Hypothalamus (tissue), 51 donors: ENCODE data around the gene OSBP.
A peak's percentile ranks its signal among the peaks of the same experiment; 100 is the strongest.
"Not testable (repeated sequence)": the region's sequence is repeated elsewhere in the genome, so short reads cannot be mapped to it uniquely, and the experiment has no call there.

ENCODE experiments used
- DNase-seq, 51 donors: peaks; one replicate each; lab custom pipeline; 2025; lab: John Stamatoyannopoulos, UW

OSBP gene

DNA sequence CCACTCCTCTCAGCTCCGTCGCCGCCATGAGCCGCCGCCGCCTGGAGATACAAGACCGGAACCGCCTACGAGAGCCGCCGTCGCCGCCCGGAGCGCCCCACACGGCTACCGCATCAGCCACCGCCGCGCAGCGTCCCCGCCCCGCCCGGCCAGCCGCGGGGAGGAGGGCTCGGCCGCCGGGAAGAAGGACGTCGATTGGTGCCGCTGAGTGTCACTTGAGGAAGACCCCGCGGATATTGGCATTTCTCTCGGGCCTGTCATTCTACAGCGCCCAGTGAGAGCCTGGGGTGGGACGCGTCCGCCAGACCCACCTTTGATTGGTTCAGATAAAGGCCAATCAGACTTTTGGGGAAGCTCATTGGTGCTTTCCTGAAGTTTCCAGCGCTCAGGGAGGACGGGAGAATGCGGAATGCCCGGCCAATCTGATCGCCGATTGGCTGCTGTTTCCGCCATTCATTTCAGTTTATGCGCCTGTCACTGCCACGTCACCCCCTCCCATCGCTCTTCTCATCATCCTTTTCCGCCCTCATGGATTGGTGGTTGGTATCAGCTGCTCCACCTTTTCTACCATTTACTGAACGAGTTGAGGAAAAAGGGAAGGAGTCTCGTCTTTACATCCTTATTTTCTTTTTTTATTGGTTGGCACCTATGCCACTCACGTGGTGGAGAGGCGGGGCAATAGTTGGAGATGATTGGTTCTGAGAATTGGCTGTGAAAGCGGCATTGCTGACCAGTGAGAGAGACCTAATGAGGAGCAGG lies at the start of gene OSBP:
OSBP (minus strand) TSS at position 138 of the 759 bp plus-strand sequence; CDS start at position 28, 110 bp downstream.
- peak; percentile 67 to 100 (median 100) for DNase-seq

DNA sequence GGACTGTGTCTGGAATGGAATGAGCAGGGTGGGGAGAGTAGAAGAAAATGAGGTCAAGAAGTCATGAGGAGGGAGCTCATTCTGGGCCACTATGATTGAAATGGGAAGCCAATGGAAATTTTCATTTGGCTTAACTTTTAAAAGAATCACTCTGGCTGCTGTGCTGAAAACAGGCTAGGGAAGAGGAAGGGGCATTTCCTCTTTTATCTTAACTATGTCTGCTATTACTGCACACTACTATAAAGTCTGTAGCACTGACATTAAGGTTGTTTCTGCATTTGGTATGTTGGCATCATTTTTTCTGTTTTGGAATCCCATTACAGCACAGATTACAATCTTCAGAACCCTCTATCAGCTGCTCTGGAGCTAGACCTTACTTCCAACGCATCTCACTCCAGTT lies 45.0 kb upstream of the OSBP start:
- DNase-seq: no peak

DNA sequence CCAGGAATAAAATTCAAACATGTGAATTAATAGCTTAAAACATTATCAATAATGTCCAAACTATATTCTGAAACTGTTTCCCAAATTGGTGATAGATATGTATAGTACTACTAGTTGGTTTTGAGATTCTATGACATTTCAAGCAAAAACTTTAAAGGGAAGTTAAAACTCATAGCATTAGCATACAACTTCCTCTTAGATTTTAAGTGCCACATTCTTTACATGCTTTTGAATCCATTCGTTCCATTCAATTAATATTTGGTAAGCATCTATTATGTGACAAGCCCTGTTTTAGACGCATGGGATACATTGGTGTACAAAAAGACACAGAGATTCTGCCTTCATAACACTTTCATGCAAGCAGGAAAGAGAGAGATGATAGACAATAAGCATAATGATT lies 44.4 kb upstream of the OSBP start:
- no peak for DNase-seq

- no peak for DNase-seq
Observed at GRCh38 chr11:59658036-59658435, 42.5 kb upstream of the OSBP start.

GRCh38 chr11:59654893-59655292 lies 39.3 kb upstream of the OSBP start:
- no peak for DNase-seq

DNA sequence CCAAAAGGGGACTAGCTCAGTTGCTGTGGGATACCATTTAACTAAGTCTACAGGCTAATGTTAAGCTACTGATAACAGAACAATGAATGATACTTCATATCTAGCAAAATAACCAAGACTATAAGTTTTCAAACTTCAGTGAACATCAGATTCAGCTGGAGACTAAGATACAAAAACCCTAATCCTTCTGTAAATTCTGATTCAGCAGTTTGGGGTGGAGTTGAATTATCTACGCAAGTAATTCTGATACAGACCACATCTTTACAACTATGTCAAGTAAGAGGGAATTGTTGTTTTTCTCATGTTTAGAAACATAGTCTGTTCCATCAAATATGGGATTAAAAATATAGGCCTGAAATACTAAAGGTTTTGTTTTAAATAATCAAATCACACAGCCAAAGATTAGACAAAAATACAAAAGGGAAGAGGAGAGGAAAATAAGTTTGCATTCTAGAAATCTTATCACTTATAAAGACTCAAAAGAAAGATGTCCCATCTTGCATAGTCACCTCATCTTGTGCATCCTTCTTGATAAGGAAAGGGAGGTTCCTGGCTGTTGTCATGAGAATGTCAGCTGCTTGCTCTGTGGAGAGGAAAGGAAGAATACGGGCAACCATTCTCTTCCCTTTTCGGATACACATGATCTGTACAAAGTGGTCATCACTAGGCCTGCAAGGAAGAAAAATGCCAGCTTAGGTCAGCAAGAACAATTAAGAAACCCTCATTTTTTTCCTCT lies 31.8 kb upstream of the OSBP start:
- no peak for DNase-seq

DNA sequence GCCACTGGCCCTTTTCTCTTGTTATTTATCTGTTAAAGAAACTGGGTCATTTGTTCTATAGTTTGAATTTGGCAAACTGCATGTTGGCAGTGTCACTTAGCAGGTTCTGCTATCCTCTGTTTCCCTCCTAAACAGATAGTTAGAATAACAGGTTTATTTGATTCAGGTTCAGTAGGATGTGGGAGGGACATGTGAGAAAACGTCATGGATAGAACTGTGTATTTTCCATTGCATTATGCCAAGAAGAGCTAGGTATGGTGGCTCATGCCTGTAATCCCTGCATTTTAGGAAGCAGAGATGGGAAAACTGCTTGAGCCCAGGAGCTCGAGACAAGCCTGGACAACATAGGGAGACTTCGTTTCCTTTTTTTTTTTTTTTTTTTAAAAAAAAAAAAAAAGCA lies 29.0 kb upstream of the OSBP start:
- DNase-seq: no peak

- no peak for DNase-seq
Observed at GRCh38 chr11:59643390-59643789, 27.8 kb upstream of the OSBP start.

GRCh38 chr11:59641156-59641555 lies 25.6 kb upstream of the OSBP start:
- DNase-seq: no peak

- DNase-seq: no peak
Observed at GRCh38 chr11:59630493-59630892, 14.9 kb upstream of the OSBP start.

DNA sequence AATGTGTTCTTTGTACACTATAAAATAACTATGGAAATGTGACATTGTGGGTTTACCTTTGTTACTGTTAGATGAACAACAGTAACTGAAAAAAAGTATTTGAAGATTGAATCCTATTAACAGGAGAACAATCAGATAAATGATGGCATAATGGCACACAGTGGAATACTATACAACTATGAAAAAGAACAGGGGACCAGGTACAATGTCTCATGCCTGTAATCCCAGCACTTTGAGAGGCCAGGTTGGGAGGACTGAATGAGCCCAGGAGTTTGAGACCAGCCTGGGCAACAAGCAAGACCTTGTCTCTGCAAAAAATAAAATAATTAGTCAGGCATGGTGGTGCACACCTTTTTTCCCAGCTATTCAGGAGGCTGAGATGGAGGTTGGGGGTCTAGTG lies 14.4 kb upstream of the OSBP start:
- DNase-seq: no peak

- DNase-seq: not testable (repeated sequence)
Observed at GRCh38 chr11:59626969-59627368, 11.4 kb upstream of the OSBP start.

GRCh38 chr11:59625703-59626102 lies 10.1 kb upstream of the OSBP start:
- DNase-seq: no peak

- no peak for DNase-seq
Observed at GRCh38 chr11:59617876-59618275, 2.3 kb upstream of the OSBP start.

DNA sequence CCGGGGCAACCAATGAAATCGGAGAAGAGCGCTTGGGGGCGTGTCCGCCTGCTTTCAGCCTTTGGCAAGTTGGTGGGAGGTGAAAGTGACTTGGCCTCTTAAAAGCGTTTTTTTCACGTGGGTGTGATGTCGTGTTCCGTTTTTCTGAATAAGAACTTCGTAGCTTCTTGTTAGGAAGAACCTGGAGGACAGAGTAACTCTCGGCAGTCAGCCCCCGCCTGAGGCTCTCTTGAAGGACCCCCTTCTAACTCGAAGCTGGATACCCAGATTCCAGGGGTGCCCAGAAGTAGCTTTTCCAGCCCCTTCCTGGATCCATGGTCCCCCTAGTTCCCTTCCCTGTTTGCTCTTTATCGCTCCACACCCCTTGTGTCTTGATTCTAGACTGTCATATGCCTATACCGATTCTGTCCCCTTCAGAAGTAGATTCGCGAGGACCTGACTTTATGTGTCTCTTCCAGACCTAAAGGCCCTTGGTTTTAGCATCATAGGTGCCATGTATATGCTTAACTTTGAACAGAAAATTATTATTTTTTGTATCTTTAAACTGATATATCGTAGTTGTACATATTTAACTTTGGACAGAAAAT lies 915 bp upstream of the OSBP start:
- DNase-seq: peak in 2 of 51 donors; percentile 39 to 81

- peak in 36 of 51 donors; percentile 5 to 69 (median 31) for DNase-seq
Observed at GRCh38 chr11:59615120-59615636, 396 bp downstream of the OSBP start.

GRCh38 chr11:59614277-59615119 lies 1.1 kb downstream of the OSBP start:
- peak in 1 of 51 donors; percentile 69 for DNase-seq

- DNase-seq: no peak
Observed at GRCh38 chr11:59611570-59612565, 3.7 kb downstream of the OSBP start.

DNA sequence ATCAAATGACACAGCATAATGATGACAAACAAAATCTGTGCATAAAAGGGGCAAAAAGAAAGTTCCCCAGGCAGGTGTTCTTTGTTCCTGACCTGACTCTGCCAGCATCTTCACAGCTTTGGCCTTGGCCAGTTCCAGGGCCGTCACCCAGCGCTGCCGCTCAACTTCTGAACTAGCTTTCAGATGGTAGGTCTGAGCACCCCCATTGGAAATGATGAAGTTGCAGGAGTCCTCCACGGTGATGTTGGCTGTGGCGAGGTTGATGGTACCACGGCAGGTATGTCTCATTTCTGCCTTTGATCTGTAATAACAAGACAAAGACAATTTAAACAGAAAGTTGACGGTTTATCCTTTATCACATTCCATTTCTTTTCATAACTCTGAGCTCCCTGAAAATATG lies 5.3 kb downstream of the OSBP start:
- no peak for DNase-seq
